Chondrocyte (in vitro differentiated cells): ENCODE measurements around the gene C4orf17. TPM values are rescaled to one million over a fixed set of nuclear protein-coding genes. Genes with fewer than 3 reads are reported as not detected.

Experiments used
- DNase-seq: peaks from one replicate; pipeline ENCODE4 v3.0.0; 2021; ENCODE audit warnings: mixed read lengths, low spot score
- H3K27ac Mint-ChIP-seq: one replicate; pipeline ENCODE4 v1.8.0; 2021; ENCODE audit warnings: mild to moderate bottlenecking, moderate library complexity, mixed read lengths; ENCODE audit not compliant: unreplicated experiment
- H3K27me3 Mint-ChIP-seq: 2 replicates; pipeline ENCODE4 v1.8.0; 2021; ENCODE audit warnings: low read depth, mixed read lengths
- H3K36me3 Mint-ChIP-seq: 2 replicates; pipeline ENCODE4 v1.8.0; 2021; ENCODE audit warnings: low read depth, mixed read lengths
- H3K4me1 Mint-ChIP-seq: 2 replicates; pipeline ENCODE4 v1.8.0; 2021; ENCODE audit warnings: low read depth, mild to moderate bottlenecking, mixed read lengths
- H3K4me3 Mint-ChIP-seq: one replicate; pipeline ENCODE4 v1.8.0; 2021; ENCODE audit warnings: mild to moderate bottlenecking, moderate library complexity, mixed read lengths; ENCODE audit not compliant: unreplicated experiment
- H3K9me3 Mint-ChIP-seq: 2 replicates; pipeline ENCODE4 v1.8.0; 2021; ENCODE audit warnings: low read depth, mixed read lengths
- CTCF ChIP-seq: fragments of 200-600 bp; sonication (generic); IDR thresholded peaks from 2 replicates; pipeline ENCODE4 v1.5.0; 2021; ENCODE audit warnings: antibody characterized with exemption, mild to moderate bottlenecking, moderate library complexity
- total RNA-seq: library from RNA; stranded (reverse); gene quantifications from 3 replicates; pipeline ENCODE4 v1.2.1, GENCODE V29; 2021

C4orf17 gene
- total RNA-seq, 1 donor from 2014 or later: not detected

- no peak for DNase-seq
- Mint-ChIP-seq H3K36me3 (no peaks in the 10 kb centered on the region), H3K27me3 (peaks cover 29% of the 10 kb centered on the region), H3K4me1 (peaks cover 3% of the 10 kb centered on the region), H3K4me3 (no peak within 1 kb of the TSS), H3K9me3 (no peaks in the 10 kb centered on the region), H3K27ac (no peak within 1 kb of the TSS)
- TF ChIP-seq CTCF: no peak
Measured at GRCh38 chr4:99574530-99575324, 63.9 kb downstream of the C4orf17 start, which contains the start of gene MTTP. Gene MTTP (plus strand): TSS chr4:99574824. CDS start chr4:99574910, 86 bp downstream.

GRCh38 chr4:99578714-99579113, 67.9 kb downstream of the C4orf17 start:
- H3K4me1 Mint-ChIP-seq: peaks cover 3% of the 10 kb centered on the region
- H3K36me3 Mint-ChIP-seq: no peaks in the 10 kb centered on the region
- H3K4me3 Mint-ChIP-seq: no peak overlapping the region
- no peak for TF ChIP-seq CTCF
- H3K27ac Mint-ChIP-seq: no peak overlapping the region
- no peaks in the 10 kb centered on the region for H3K9me3 Mint-ChIP-seq
- DNase-seq: no peak
- peaks cover 32% of the 10 kb centered on the region for H3K27me3 Mint-ChIP-seq

GRCh38 chr4:99585516-99585915, 74.7 kb downstream of the C4orf17 start:
- no peaks in the 10 kb centered on the region for H3K9me3 Mint-ChIP-seq
- peaks cover 10% of the 10 kb centered on the region for H3K4me1 Mint-ChIP-seq
- DNase-seq: no peak
- no peak overlapping the region for H3K27ac Mint-ChIP-seq
- no peak overlapping the region for H3K4me3 Mint-ChIP-seq
- H3K36me3 Mint-ChIP-seq: no peaks in the 10 kb centered on the region
- TF ChIP-seq CTCF: no peak
- H3K27me3 Mint-ChIP-seq: peaks cover 33% of the 10 kb centered on the region

GRCh38 chr4:99586322-99586721, 75.5 kb downstream of the C4orf17 start:
- Mint-ChIP-seq H3K36me3 (no peaks in the 10 kb centered on the region), H3K4me3 (no peak overlapping the region), H3K27me3 (peaks cover 29% of the 10 kb centered on the region), H3K27ac (no peak overlapping the region), H3K9me3 (no peaks in the 10 kb centered on the region), H3K4me1 (peaks cover 10% of the 10 kb centered on the region)
- no peak for TF ChIP-seq CTCF
- no peak for DNase-seq

- TF ChIP-seq CTCF: no peak
- peaks cover 27% of the 10 kb centered on the region for H3K27me3 Mint-ChIP-seq
- H3K36me3 Mint-ChIP-seq: no peaks in the 10 kb centered on the region
- no peak for DNase-seq
- peaks cover 10% of the 10 kb centered on the region for H3K4me1 Mint-ChIP-seq
- H3K27ac Mint-ChIP-seq: no peak overlapping the region
- no peaks in the 10 kb centered on the region for H3K9me3 Mint-ChIP-seq
- H3K4me3 Mint-ChIP-seq: no peak overlapping the region
Measured at GRCh38 chr4:99586797-99587196, 76.0 kb downstream of the C4orf17 start.
